ENCODE measurements around the gene MAK. TPM values are rescaled to one million over a fixed set of nuclear protein-coding genes. Genes with fewer than 3 reads are reported as not detected.
A peak's percentile ranks its signal among the peaks of the same experiment; 100 is the strongest.

MAK gene
- polyA plus RNA-seq, 2 of the 4 experiments (the other 2 are of a cell fraction): 0.05 to 0.09 TPM

DNA sequence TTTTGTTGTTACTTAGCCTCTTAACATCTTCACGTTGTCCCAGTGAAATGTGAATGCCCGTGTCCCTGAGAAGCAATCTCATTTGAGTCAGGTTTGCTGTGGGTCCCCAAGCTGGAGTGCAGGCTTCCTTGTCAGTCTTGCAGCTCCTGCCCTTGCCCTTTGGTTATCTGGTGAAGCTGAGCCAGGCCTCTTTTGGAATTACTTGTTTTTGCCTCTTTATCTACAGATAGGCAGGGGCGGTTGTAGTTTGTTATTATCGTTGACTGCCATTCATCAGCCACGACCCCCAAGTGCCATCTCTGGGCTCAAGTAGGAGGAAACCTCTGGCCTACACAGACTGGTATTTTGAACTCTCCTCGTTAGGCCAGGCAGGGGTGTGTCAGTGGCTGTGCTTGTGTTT, 113.3 kb downstream of the MAK start:
- Histone ChIP-seq H3K4me2 (no peak overlapping the region), H3K27ac (peak overlapping the region in 1 of 2 experiments; percentile 95; a peak in 2 of 6 replicates), H3K4me3 (no peak overlapping the region), H3K9me3 (no peaks in the 10 kb centered on the region), H3K4me1 (peaks cover 17% of the 10 kb centered on the region)
- ATAC-seq: no peak
- TF ChIP-seq FOSL2 (IDR thresholded peaks at IDR 0.05) (no peak), FOSL2 (CRISPR knock-in tag; IDR thresholded peaks at IDR 0.05) (no peak), JUNB (IDR thresholded peaks at IDR 0.05) (no peak), HOXA7 (CRISPR knock-in tag; IDR thresholded peaks at IDR 0.05) (no peak), KDM1A (IDR thresholded peaks at IDR 0.05; ENCODE audit: low read depth) (no peak), EP300 (IDR thresholded peaks at IDR 0.05) (no peak), RARB (CRISPR knock-in tag; IDR thresholded peaks at IDR 0.05) (no peak), CBX2 (IDR thresholded peaks at IDR 0.05; ENCODE audit: borderline replicate concordance, low read depth) (no peak), NFE2L2 (conservative IDR thresholded peaks at IDR 0.05; ENCODE audit: low read length) (no peak), ZC3H11A (IDR thresholded peaks at IDR 0.05) (no peak), FOXS1 (CRISPR knock-in tag; IDR thresholded peaks at IDR 0.05) (no peak), CHD4 (IDR thresholded peaks at IDR 0.05; ENCODE audit: borderline replicate concordance) (no peak), FOSB (CRISPR knock-in tag; IDR thresholded peaks at IDR 0.05) (no peak), RCOR1 (IDR thresholded peaks at IDR 0.05; ENCODE audit: low read depth, low read length) (no peak), CHD2 (IDR thresholded peaks at IDR 0.05; ENCODE audit: low read length, partially characterized antibody) (no peak), ZSCAN20 (CRISPR knock-in tag; IDR thresholded peaks at IDR 0.05) (no peak), NPAS2 (CRISPR knock-in tag; IDR thresholded peaks at IDR 0.05; ENCODE audit: borderline replicate concordance) (no peak)
- TF ChIP-seq, protein P1, sequence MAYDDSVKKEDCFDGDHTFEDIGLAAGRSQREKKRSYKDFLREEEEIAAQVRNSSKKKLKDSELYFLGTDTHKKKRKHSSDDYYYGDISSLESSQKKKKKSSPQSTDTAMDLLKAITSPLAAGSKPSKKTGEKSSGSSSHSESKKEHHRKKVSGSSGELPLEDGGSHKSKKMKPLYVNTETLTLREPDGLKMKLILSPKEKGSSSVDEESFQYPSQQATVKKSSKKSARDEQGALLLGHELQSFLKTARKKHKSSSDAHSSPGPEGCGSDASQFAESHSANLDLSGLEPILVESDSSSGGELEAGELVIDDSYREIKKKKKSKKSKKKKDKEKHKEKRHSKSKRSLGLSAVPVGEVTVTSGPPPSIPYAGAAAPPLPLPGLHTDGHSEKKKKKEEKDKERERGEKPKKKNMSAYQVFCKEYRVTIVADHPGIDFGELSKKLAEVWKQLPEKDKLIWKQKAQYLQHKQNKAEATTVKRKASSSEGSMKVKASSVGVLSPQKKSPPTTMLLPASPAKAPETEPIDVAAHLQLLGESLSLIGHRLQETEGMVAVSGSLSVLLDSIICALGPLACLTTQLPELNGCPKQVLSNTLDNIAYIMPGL (CRISPR knock-in tag; IDR thresholded peaks at IDR 0.05; ENCODE audit: borderline replicate concordance): no peak
- no peak for DNase-seq (ENCODE audit: low read depth in 1 of 2, low spot score in 1 of 2)
- POLR2A ChIA-PET: no interaction called here
- CTCF ChIA-PET: no interaction called here
- WGBS (ENCODE audit: missing lambda C conversion rate): 93% methylated on average over 5 of the region's 6 CpGs
- no peak for FAIRE-seq

DNA sequence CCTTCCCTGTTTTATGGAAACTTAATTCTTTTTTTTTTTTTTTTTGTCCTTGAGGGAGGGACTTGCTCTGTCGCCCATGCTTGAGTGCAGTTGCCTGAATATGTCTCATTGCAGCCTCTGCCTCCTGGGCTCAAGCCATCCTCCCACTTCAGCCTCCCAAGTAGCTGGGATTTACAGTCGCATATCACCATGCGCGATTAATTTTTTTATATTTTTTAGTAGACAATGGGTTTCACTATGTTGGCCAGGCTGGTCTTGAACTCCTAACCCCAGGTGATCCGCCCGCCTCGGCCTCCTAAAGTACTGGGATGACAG, 114.8 kb downstream of the MAK start:
- 24% methylated on average over 7 of the region's 7 CpGs for WGBS (ENCODE audit: missing lambda C conversion rate)
- Histone ChIP-seq H3K4me1 (peaks cover 17% of the 10 kb centered on the region), H3K27ac (peak overlapping the region; percentile 95), H3K4me2 (peak overlapping the region; percentile 95), H3K4me3 (peak overlapping the region; percentile 68), H3K9me3 (peaks cover 1% of the 10 kb centered on the region; the same call in 1 of the 3 replicates)
- TF ChIP-seq ESRRA (IDR thresholded peaks at IDR 0.05; ENCODE audit: borderline replicate concordance, low read length): no peak
- no peak for TF ChIP-seq HDAC2 (IDR thresholded peaks at IDR 0.05)
- TF ChIP-seq HOXB13 (CRISPR knock-in tag; IDR thresholded peaks at IDR 0.05; ENCODE audit: low read depth): no peak
- TF ChIP-seq GATA3 (IDR thresholded peaks at IDR 0.05; ENCODE audit: borderline replicate concordance): no peak
- 0 out of 5 replicates have a peak, but pooled peaks of 1 of the 2 experiments have one; percentile 12 for TF ChIP-seq JUN (IDR thresholded peaks at IDR 0.05)
- ATAC-seq (peak in 1 of 2 experiments; percentile 1; a peak in 1 of 6 replicates), DNase-seq (ENCODE audit: low read depth in 1 of 2, low spot score in 1 of 2) (no peak), FAIRE-seq (no peak)
- POLR2A ChIA-PET: interaction anchor here (1.1 to 2.2 kb wide), 2 partner anchors 24 to 28 kb away, joined by 3 to 31 read pairs; partner anchors contain the start of genes C6orf52, PAK1IP1 and TMEM14B
- CTCF ChIA-PET: interaction anchor here (1.2 kb wide), 1 partner anchor 9 kb away, joined by 5 read pairs; no protein-coding TSS in a partner anchor

DNA sequence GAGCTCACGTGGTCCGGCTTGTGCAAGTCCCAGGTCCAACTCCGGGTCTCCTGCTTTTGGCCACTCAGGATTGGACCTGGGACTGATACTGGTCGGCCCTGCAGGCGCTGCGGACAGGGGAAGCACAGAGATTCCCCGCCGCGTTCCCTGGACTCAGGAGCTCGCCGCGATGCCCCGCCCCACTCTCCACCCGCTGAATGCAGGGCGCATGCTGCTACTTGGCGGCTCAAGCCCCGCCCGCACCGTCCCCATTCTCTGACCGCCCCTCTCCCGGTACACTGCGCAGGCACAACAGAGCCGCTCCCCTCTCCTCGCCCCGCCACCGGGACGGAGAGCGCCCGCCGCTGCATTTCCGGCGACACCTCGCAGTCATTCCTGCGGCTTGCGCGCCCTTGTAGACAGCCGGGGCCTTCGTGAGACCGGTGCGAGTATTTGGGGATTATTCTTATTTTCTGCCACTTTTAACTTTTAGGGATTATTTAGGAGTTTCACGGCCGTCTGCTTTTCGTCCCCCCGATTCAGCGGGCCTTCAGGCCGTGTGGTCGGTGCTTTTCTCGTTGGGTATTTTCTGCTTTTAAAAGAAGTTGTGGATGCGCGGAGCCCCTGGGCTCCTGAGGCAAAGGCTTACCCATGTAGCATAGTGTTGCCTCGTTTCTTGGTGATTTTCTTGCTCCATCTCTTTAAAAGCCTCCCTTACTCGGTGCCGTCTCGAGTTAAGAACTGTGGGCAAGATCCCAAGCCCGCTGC, 115.3 kb downstream of the MAK start, which contains the start of gene TMEM14C:
Gene TMEM14C (plus strand): TSS at position 251 of the 747 bp plus-strand sequence. CDS start 1,544 bp downstream, outside the sequence.
- no peak for TF ChIP-seq HOXB5 (CRISPR knock-in tag; IDR thresholded peaks at IDR 0.05)
- TF ChIP-seq RCOR1 (IDR thresholded peaks at IDR 0.05; ENCODE audit: low read depth, low read length): no peak
- peak; percentile 67 for TF ChIP-seq POLR2A (IDR thresholded peaks at IDR 0.05; ENCODE audit: low read length)
- TF ChIP-seq JUN (IDR thresholded peaks at IDR 0.05): peak; percentile 37 to 38; a peak in 1 of 5 replicates
- no peak for TF ChIP-seq CHD2 (IDR thresholded peaks at IDR 0.05; ENCODE audit: low read length, partially characterized antibody)
- TF ChIP-seq, protein P2, sequence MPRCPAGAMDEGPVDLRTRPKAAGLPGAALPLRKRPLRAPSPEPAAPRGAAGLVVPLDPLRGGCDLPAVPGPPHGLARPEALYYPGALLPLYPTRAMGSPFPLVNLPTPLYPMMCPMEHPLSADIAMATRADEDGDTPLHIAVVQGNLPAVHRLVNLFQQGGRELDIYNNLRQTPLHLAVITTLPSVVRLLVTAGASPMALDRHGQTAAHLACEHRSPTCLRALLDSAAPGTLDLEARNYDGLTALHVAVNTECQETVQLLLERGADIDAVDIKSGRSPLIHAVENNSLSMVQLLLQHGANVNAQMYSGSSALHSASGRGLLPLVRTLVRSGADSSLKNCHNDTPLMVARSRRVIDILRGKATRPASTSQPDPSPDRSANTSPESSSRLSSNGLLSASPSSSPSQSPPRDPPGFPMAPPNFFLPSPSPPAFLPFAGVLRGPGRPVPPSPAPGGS (IDR thresholded peaks at IDR 0.05): peak; percentile 63; the same call in 1 of the 3 replicates
- TF ChIP-seq, protein P3, sequence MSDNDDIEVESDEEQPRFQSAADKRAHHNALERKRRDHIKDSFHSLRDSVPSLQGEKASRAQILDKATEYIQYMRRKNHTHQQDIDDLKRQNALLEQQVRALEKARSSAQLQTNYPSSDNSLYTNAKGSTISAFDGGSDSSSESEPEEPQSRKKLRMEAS (IDR thresholded peaks at IDR 0.05): peak; percentile 88
- peak; percentile 76; the same call in 1 of the 2 replicates for TF ChIP-seq PHF8 (IDR thresholded peaks at IDR 0.05; ENCODE audit: borderline replicate concordance, low read depth)
- no peak for TF ChIP-seq KDM5A (IDR thresholded peaks at IDR 0.05)
- peak; percentile 59 to 78; a peak in 2 of 4 replicates for TF ChIP-seq CEBPB (IDR thresholded peaks at IDR 0.05)
- peak within 1 kb of the TSS; percentile 68 for H3K4me3 ChIP-seq
- peak within 1 kb of the TSS; percentile 95 for H3K4me2 ChIP-seq
- peaks cover 17% of the 10 kb centered on the region for H3K4me1 ChIP-seq
- DNase-seq (ENCODE audit: low read depth in 1 of 2, low spot score in 1 of 2): peak; percentile 91 to 97
- ChIA-PET POLR2A (interaction anchor here (0.8 to 2.2 kb wide), 13 partner anchors 11 to 244 kb away, joined by 3 to 31 read pairs (median 4); partner anchors contain the start of genes C6orf52, GCNT2, PAK1IP1 and TMEM14B), CTCF (interaction anchor here (0.6 to 1.6 kb wide), 3 partner anchors 12 to 78 kb away, joined by 3 to 4 read pairs (median 3); partner anchors contain the start of genes C6orf52 and PAK1IP1)
- WGBS (ENCODE audit: missing lambda C conversion rate): 1% methylated on average over 44 of the region's 55 CpGs
- H3K9me3 ChIP-seq: peaks cover 6% of the 10 kb centered on the region; the same call in 1 of the 3 replicates
- ATAC-seq: peak; percentile 99
- no peak for FAIRE-seq
- H3K27ac ChIP-seq: peak within 1 kb of the TSS; percentile 95
